HEK293 (cell line): Measurements from ENCODE around the gene NCKAP5.

Experiments used
- CTCF ChIA-PET: fragments of 350-600 bp; formaldehyde crosslinking; extraction: SDS; loops from one replicate; lab custom pipeline; 2021; ENCODE audit warnings: antibody characterized with exemption; lab: Yijun Ruan, JAX
- POLR2A ChIA-PET: fragments of 300-600 bp; formaldehyde crosslinking; extraction: SDS; loops from one replicate; lab custom pipeline; 2020; ENCODE audit warnings: antibody characterized with exemption, inconsistent platforms; lab: Yijun Ruan, JAX
- H3K27ac ChIP-seq: fragments of 200-500 bp; sonication (Bioruptor generic); 2 replicates; pipeline ENCODE4 v1.5.1; 2014; ENCODE audit warnings: low read depth, low read length, control low read depth, inconsistent platforms; ENCODE audit errors: extremely low read depth
- H3K36me3 ChIP-seq, 2 experiments: fragments of 200-500 bp in 1 of 2; sonication (Bioruptor generic) in 1 of 2; 1 replicate in 1 of 2; 2 replicates in 1 of 2; pipeline ENCODE4 v1.5.1; 2014 to 2017; ENCODE audit warnings: inconsistent platforms in 2 of 2, low read length in 2 of 2; ENCODE audit not compliant: control insufficient read depth in 2 of 2, insufficient read depth in 1 of 2
- H3K4me1 ChIP-seq: fragments of 200-500 bp; sonication (Bioruptor generic); 2 replicates; pipeline ENCODE4 v1.5.1; 2014; ENCODE audit warnings: mild to moderate bottlenecking, low read length, inconsistent platforms; ENCODE audit not compliant: control insufficient read depth, insufficient read depth
- H3K4me3 ChIP-seq: 2 replicates; pipeline ENCODE4 v1.5.1; 2011; ENCODE audit warnings: low read depth, mild to moderate bottlenecking, control low read depth, low read length, moderate library complexity
- H3K9me3 ChIP-seq: fragments of 200-500 bp; sonication (Bioruptor generic); 2 replicates; pipeline ENCODE4 v1.5.1; 2014; ENCODE audit warnings: low read depth, low read length, inconsistent platforms; ENCODE audit not compliant: control insufficient read depth, insufficient read depth
- GLI4 ChIP-seq: fragments of 450-650 bp; formaldehyde crosslinking; IDR thresholded peaks from 2 replicates; pipeline ENCODE4 v1.5.1; 2016; ENCODE audit warnings: missing biosample characterization, missing genetic modification characterization
- GLIS2 ChIP-seq: fragments of 450-650 bp; formaldehyde crosslinking; IDR thresholded peaks from 2 replicates; pipeline ENCODE4 v1.5.1; 2016; ENCODE audit warnings: missing biosample characterization, missing genetic modification characterization
- SALL2 ChIP-seq: fragments of 450-650 bp; formaldehyde crosslinking; IDR thresholded peaks from 2 replicates; pipeline ENCODE4 v1.5.0; 2017; ENCODE audit warnings: missing biosample characterization, mild to moderate bottlenecking, missing genetic modification characterization, borderline replicate concordance
- ZBTB7A ChIP-seq: fragments of 450-650 bp; formaldehyde crosslinking; IDR thresholded peaks from 2 replicates; pipeline ENCODE4 v1.5.1; 2016; ENCODE audit warnings: low read depth, missing biosample characterization, missing genetic modification characterization
- ZNF16 ChIP-seq: fragments of 450-650 bp; formaldehyde crosslinking; IDR thresholded peaks from 2 replicates; pipeline ENCODE4 v1.5.1; 2016; ENCODE audit warnings: low read depth, missing biosample characterization, missing genetic modification characterization
- ZNF174 ChIP-seq: fragments of 450-650 bp; formaldehyde crosslinking; IDR thresholded peaks from 2 replicates; pipeline ENCODE4 v1.5.0; 2017; ENCODE audit warnings: missing biosample characterization, mild to moderate bottlenecking, missing genetic modification characterization
- ZNF184 ChIP-seq: fragments of 450-650 bp; IDR thresholded peaks from 2 replicates; pipeline ENCODE4 v1.5.1; 2018; ENCODE audit warnings: missing biosample characterization, mild to moderate bottlenecking, missing genetic modification characterization
- ZNF223 ChIP-seq: fragments of 450-650 bp; formaldehyde crosslinking; IDR thresholded peaks from 2 replicates; pipeline ENCODE4 v1.5.1; 2016; ENCODE audit warnings: missing biosample characterization, missing genetic modification characterization
- ZNF266 ChIP-seq: fragments of 450-650 bp; formaldehyde crosslinking; IDR thresholded peaks from 2 replicates; pipeline ENCODE4 v1.5.1; 2016; ENCODE audit warnings: missing biosample characterization, missing genetic modification characterization, low read depth
- ZNF311 ChIP-seq: fragments of 450-650 bp; formaldehyde crosslinking; IDR thresholded peaks from 2 replicates; pipeline ENCODE4 v1.5.1; 2017; ENCODE audit warnings: missing biosample characterization, missing genetic modification characterization, borderline replicate concordance
- ZNF423 ChIP-seq: fragments of 450-650 bp; formaldehyde crosslinking; IDR thresholded peaks from 2 replicates; pipeline ENCODE4 v1.5.1; 2016; ENCODE audit warnings: missing biosample characterization, missing genetic modification characterization
- ZNF473 ChIP-seq: fragments of 450-650 bp; formaldehyde crosslinking; IDR thresholded peaks from 2 replicates; pipeline ENCODE4 v1.5.1; 2017; ENCODE audit warnings: missing biosample characterization, missing genetic modification characterization
- ZNF660 ChIP-seq: fragments of 450-650 bp; IDR thresholded peaks from 2 replicates; pipeline ENCODE4 v1.5.1; 2018; ENCODE audit warnings: missing biosample characterization, mild to moderate bottlenecking, missing genetic modification characterization
- ZNF785 ChIP-seq: fragments of 450-650 bp; formaldehyde crosslinking; IDR thresholded peaks from 2 replicates; pipeline ENCODE4 v1.5.1; 2016; ENCODE audit warnings: missing biosample characterization, missing genetic modification characterization
- ZNF843 ChIP-seq: fragments of 450-650 bp; formaldehyde crosslinking; IDR thresholded peaks from 2 replicates; pipeline ENCODE4 v1.5.1; 2016; ENCODE audit warnings: missing biosample characterization, missing genetic modification characterization
- TF ChIP-seq, protein P1 (sequence below): fragments of 450-650 bp; formaldehyde crosslinking; IDR thresholded peaks from 2 replicates; pipeline ENCODE4 v1.5.1; 2016; ENCODE audit warnings: missing biosample characterization, missing genetic modification characterization, borderline replicate concordance
- TF ChIP-seq, protein P2 (sequence below): fragments of 450-650 bp; formaldehyde crosslinking; IDR thresholded peaks from 2 replicates; pipeline ENCODE4 v1.5.1; 2016; ENCODE audit warnings: missing biosample characterization, missing genetic modification characterization
- TF ChIP-seq, protein P3 (sequence below): fragments of 450-650 bp; IDR thresholded peaks from 2 replicates; pipeline ENCODE4 v1.5.1; 2018; ENCODE audit warnings: missing biosample characterization, missing genetic modification characterization
- TF ChIP-seq, protein P4 (sequence below): fragments of 450-650 bp; formaldehyde crosslinking; IDR thresholded peaks from 2 replicates; pipeline ENCODE4 v1.5.1; 2016; ENCODE audit warnings: missing biosample characterization, missing genetic modification characterization
- TF ChIP-seq, protein P5 (sequence below): fragments of 450-650 bp; formaldehyde crosslinking; IDR thresholded peaks from 2 replicates; pipeline ENCODE4 v1.5.1; 2016; ENCODE audit warnings: missing biosample characterization, missing genetic modification characterization

The NCKAP5 gene

DNA sequence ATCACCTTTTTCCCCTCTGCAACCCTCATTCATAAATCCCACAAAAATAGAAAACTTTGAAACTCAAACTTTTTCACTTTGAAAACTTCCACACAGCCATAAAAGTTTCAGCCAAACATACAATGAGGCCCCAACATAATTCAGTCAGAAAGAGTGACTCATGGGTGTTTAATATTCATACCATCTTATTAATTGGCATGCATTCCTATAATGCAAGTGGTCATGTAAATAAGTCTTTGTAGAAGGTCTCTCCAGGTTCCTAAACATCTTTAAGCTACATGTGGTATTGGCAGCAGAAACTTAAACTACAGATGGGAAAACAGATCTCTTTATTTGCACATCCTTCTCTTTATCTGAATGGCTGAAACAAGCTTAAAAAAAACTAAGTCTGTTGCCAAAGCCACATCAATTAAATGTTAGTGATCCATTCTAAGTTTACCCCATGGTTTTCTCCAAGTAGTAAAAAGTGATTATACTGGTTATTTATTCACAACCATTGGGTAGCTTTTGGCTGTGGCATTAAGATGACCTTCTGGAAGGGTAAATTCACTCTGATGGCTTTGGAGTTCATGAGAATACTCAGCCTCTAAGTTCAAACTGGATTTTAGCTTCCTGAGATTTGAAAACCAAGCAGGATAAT is 828.1 kb downstream of the NCKAP5 start (continued):
- TF ChIP-seq, protein P1, sequence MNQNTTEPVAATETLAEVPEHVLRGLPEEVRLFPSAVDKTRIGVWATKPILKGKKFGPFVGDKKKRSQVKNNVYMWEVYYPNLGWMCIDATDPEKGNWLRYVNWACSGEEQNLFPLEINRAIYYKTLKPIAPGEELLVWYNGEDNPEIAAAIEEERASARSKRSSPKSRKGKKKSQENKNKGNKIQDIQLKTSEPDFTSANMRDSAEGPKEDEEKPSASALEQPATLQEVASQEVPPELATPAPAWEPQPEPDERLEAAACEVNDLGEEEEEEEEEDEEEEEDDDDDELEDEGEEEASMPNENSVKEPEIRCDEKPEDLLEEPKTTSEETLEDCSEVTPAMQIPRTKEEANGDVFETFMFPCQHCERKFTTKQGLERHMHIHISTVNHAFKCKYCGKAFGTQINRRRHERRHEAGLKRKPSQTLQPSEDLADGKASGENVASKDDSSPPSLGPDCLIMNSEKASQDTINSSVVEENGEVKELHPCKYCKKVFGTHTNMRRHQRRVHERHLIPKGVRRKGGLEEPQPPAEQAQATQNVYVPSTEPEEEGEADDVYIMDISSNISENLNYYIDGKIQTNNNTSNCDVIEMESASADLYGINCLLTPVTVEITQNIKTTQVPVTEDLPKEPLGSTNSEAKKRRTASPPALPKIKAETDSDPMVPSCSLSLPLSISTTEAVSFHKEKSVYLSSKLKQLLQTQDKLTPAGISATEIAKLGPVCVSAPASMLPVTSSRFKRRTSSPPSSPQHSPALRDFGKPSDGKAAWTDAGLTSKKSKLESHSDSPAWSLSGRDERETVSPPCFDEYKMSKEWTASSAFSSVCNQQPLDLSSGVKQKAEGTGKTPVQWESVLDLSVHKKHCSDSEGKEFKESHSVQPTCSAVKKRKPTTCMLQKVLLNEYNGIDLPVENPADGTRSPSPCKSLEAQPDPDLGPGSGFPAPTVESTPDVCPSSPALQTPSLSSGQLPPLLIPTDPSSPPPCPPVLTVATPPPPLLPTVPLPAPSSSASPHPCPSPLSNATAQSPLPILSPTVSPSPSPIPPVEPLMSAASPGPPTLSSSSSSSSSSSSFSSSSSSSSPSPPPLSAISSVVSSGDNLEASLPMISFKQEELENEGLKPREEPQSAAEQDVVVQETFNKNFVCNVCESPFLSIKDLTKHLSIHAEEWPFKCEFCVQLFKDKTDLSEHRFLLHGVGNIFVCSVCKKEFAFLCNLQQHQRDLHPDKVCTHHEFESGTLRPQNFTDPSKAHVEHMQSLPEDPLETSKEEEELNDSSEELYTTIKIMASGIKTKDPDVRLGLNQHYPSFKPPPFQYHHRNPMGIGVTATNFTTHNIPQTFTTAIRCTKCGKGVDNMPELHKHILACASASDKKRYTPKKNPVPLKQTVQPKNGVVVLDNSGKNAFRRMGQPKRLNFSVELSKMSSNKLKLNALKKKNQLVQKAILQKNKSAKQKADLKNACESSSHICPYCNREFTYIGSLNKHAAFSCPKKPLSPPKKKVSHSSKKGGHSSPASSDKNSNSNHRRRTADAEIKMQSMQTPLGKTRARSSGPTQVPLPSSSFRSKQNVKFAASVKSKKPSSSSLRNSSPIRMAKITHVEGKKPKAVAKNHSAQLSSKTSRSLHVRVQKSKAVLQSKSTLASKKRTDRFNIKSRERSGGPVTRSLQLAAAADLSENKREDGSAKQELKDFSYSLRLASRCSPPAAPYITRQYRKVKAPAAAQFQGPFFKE = no peak
- TF ChIP-seq ZNF174 (tag by site-specific recombination) (no peak), ZNF843 (no peak), ZNF266 (tag by site-specific recombination) (no peak), ZNF660 (tag by site-specific recombination) (no peak), ZNF223 (no peak), ZNF16 (tag by site-specific recombination) (no peak), GLIS2 (tag by site-specific recombination) (no peak), ZNF184 (tag by site-specific recombination) (no peak)
- TF ChIP-seq, protein P2, sequence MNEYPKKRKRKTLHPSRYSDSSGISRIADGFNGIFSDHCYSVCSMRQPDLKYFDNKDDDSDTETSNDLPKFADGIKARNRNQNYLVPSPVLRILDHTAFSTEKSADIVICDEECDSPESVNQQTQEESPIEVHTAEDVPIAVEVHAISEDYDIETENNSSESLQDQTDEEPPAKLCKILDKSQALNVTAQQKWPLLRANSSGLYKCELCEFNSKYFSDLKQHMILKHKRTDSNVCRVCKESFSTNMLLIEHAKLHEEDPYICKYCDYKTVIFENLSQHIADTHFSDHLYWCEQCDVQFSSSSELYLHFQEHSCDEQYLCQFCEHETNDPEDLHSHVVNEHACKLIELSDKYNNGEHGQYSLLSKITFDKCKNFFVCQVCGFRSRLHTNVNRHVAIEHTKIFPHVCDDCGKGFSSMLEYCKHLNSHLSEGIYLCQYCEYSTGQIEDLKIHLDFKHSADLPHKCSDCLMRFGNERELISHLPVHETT (tag by site-specific recombination) = no peak

DNA sequence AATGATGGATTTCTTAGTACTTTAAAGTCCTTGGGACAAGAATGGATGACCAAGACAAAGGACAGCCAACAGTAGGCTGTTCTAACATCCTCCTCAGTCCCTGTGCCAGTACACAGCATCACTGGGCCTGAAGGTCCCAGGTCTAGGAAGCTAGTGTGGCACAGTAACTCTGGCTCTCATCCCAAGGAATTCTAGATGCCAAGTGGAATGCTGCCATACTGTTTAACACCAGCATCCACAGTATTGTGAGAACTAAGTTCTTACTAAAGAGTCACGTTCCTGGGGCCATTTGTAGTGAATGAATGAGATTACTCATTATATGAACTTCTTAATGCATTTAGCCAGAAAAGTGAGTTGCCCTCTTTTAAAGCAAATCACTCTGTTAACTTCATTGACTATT is 830.0 kb downstream of the NCKAP5 start:
- Histone ChIP-seq H3K9me3 (no peaks in the 10 kb centered on the region), H3K4me1 (no peaks in the 10 kb centered on the region), H3K27ac (no peak overlapping the region), H3K36me3 (no peaks in the 10 kb centered on the region), H3K4me3 (no peak overlapping the region)
- ChIA-PET POLR2A (no interaction called here), CTCF (interaction anchor here (1.2 kb wide), 1 partner anchor 157 kb away, joined by 3 read pairs; no protein-coding TSS in a partner anchor)
- TF ChIP-seq ZBTB7A (no peak), GLI4 (tag by site-specific recombination) (no peak)

DNA sequence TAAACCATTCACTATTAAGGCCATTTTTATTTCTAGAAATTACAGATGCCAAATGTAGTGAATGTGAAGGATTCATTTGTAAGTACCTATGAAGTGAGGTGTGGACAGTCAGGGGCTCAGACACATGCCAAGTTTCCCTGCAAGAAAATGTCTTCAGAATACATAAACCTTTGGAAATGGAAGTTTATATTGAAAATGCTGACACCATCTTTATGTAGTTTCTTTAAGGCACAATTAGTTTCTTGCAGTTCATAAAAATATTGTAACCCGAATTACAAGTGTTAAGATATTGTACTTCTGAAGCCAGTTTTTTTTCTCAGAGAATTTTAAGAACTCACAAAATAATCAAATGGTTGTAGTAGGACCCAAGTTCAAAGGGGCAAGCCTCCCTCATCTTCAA is 832.2 kb downstream of the NCKAP5 start:
- ChIA-PET POLR2A (no interaction called here), CTCF (no interaction called here)
- H3K27ac ChIP-seq = no peak overlapping the region
- H3K4me3 ChIP-seq = no peak overlapping the region
- H3K9me3 ChIP-seq = no peaks in the 10 kb centered on the region
- no peaks in the 10 kb centered on the region for H3K4me1 ChIP-seq
- no peaks in the 10 kb centered on the region for H3K36me3 ChIP-seq
- TF ChIP-seq SALL2 (no peak), ZNF423 (tag by site-specific recombination) (no peak), ZNF311 (tag by site-specific recombination) (no peak), ZNF473 (tag by site-specific recombination) (no peak), ZNF785 (no peak)
- TF ChIP-seq, protein P3, sequence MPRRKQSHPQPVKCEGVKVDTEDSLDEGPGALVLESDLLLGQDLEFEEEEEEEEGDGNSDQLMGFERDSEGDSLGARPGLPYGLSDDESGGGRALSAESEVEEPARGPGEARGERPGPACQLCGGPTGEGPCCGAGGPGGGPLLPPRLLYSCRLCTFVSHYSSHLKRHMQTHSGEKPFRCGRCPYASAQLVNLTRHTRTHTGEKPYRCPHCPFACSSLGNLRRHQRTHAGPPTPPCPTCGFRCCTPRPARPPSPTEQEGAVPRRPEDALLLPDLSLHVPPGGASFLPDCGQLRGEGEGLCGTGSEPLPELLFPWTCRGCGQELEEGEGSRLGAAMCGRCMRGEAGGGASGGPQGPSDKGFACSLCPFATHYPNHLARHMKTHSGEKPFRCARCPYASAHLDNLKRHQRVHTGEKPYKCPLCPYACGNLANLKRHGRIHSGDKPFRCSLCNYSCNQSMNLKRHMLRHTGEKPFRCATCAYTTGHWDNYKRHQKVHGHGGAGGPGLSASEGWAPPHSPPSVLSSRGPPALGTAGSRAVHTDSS (tag by site-specific recombination) = no peak
- TF ChIP-seq, protein P4, sequence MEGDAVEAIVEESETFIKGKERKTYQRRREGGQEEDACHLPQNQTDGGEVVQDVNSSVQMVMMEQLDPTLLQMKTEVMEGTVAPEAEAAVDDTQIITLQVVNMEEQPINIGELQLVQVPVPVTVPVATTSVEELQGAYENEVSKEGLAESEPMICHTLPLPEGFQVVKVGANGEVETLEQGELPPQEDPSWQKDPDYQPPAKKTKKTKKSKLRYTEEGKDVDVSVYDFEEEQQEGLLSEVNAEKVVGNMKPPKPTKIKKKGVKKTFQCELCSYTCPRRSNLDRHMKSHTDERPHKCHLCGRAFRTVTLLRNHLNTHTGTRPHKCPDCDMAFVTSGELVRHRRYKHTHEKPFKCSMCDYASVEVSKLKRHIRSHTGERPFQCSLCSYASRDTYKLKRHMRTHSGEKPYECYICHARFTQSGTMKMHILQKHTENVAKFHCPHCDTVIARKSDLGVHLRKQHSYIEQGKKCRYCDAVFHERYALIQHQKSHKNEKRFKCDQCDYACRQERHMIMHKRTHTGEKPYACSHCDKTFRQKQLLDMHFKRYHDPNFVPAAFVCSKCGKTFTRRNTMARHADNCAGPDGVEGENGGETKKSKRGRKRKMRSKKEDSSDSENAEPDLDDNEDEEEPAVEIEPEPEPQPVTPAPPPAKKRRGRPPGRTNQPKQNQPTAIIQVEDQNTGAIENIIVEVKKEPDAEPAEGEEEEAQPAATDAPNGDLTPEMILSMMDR = no peak
- TF ChIP-seq, protein P5, sequence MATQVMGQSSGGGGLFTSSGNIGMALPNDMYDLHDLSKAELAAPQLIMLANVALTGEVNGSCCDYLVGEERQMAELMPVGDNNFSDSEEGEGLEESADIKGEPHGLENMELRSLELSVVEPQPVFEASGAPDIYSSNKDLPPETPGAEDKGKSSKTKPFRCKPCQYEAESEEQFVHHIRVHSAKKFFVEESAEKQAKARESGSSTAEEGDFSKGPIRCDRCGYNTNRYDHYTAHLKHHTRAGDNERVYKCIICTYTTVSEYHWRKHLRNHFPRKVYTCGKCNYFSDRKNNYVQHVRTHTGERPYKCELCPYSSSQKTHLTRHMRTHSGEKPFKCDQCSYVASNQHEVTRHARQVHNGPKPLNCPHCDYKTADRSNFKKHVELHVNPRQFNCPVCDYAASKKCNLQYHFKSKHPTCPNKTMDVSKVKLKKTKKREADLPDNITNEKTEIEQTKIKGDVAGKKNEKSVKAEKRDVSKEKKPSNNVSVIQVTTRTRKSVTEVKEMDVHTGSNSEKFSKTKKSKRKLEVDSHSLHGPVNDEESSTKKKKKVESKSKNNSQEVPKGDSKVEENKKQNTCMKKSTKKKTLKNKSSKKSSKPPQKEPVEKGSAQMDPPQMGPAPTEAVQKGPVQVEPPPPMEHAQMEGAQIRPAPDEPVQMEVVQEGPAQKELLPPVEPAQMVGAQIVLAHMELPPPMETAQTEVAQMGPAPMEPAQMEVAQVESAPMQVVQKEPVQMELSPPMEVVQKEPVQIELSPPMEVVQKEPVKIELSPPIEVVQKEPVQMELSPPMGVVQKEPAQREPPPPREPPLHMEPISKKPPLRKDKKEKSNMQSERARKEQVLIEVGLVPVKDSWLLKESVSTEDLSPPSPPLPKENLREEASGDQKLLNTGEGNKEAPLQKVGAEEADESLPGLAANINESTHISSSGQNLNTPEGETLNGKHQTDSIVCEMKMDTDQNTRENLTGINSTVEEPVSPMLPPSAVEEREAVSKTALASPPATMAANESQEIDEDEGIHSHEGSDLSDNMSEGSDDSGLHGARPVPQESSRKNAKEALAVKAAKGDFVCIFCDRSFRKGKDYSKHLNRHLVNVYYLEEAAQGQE (tag by site-specific recombination) = no peak
